GF-D8 (cell line): Measurements from ENCODE around the gene PTPN5.

Experiments
- DNase-seq: peaks from one replicate; lab custom pipeline; 2025; lab: John Stamatoyannopoulos, UW

Gene PTPN5

GRCh38 chr11:18739685-18740084, 51.9 kb downstream of the PTPN5 start:
- no peak for DNase-seq

- no peak for DNase-seq
These were observed 54.0 kb downstream of the PTPN5 start for GRCh38 chr11:18737642-18738041.

- DNase-seq: no peak
These were observed 54.9 kb downstream of the PTPN5 start for GRCh38 chr11:18736590-18737148.

GRCh38 chr11:18733202-18733601, 58.4 kb downstream of the PTPN5 start:
- no peak for DNase-seq

GRCh38 chr11:18731949-18732821, 59.4 kb downstream of the PTPN5 start:
- no peak for DNase-seq

- DNase-seq: no peak
These were observed 60.2 kb downstream of the PTPN5 start for GRCh38 chr11:18731441-18731840.

GRCh38 chr11:18730020-18730419, 61.6 kb downstream of the PTPN5 start:
- DNase-seq: no peak

- no peak for DNase-seq
These were observed 62.2 kb downstream of the PTPN5 start for GRCh38 chr11:18729426-18729825.

GRCh38 chr11:18728658-18729057, 62.9 kb downstream of the PTPN5 start:
- DNase-seq: no peak

GRCh38 chr11:18727479-18728236, 63.9 kb downstream of the PTPN5 start:
- DNase-seq: no peak

- DNase-seq: no peak
These were observed 65.6 kb downstream of the PTPN5 start, which contains the start of gene IGSF22 for GRCh38 chr11:18726040-18726439. Gene IGSF22, minus strand, starts transcription at chr11:18726188. Its CDS starts 1,952 bp downstream, at chr11:18724236.

- DNase-seq: no peak
These were observed 67.6 kb downstream of the PTPN5 start for GRCh38 chr11:18723991-18724390.

- DNase-seq: no peak
These were observed 69.3 kb downstream of the PTPN5 start for GRCh38 chr11:18722293-18722637.

GRCh38 chr11:18721561-18722292, 69.9 kb downstream of the PTPN5 start:
- no peak for DNase-seq

GRCh38 chr11:18720808-18721560, 70.6 kb downstream of the PTPN5 start:
- DNase-seq: no peak

- DNase-seq: no peak
These were observed 71.3 kb downstream of the PTPN5 start for GRCh38 chr11:18720091-18720807.

GRCh38 chr11:18715476-18715875, 76.1 kb downstream of the PTPN5 start:
- DNase-seq: no peak

- no peak for DNase-seq
These were observed 77.2 kb downstream of the PTPN5 start for GRCh38 chr11:18714443-18714780.

GRCh38 chr11:18713646-18714442, 77.8 kb downstream of the PTPN5 start:
- DNase-seq: no peak

GRCh38 chr11:18710545-18710944, 81.1 kb downstream of the PTPN5 start:
- DNase-seq: no peak
